GM23338 (cell line): ENCODE measurements around the gene PEX10.

ENCODE experiments used
- CREB1 ChIP-seq: fragments of 250-450 bp; sonication (Bioruptor Pico); IDR thresholded peaks from 2 replicates; pipeline ENCODE4 v1.5.0; 2020; ENCODE audit warnings: low read depth, mild to moderate bottlenecking, moderate library complexity
- CTCF ChIP-seq, 2 experiments: fragments of 200-600 bp in 1 of 2; sonication (generic) in 1 of 2; conservative IDR thresholded peaks; 2 replicates each; pipeline versions ENCODE4 v1.5.1 to v1.6.1; 2016 to 2017; ENCODE audit warnings: antibody characterized with exemption in 2 of 2, low read depth in 2 of 2, mild to moderate bottlenecking in 2 of 2, moderate library complexity in 1 of 2
- ETS1 ChIP-seq: IDR thresholded peaks from 2 replicates; pipeline ENCODE4 v1.6.1; 2016; ENCODE audit warnings: antibody characterized with exemption
- EZH2 ChIP-seq: fragments of 200-600 bp; sonication (generic); IDR thresholded peaks from one replicate; pipeline ENCODE4 v1.8.0; 2017; ENCODE audit warnings: antibody characterized with exemption, mild to moderate bottlenecking, low read depth; ENCODE audit not compliant: unreplicated experiment
- EZH2phosphoT487 ChIP-seq: fragments of 200-600 bp; sonication (generic); IDR thresholded peaks from one replicate; pipeline ENCODE4 v1.8.1; 2018; ENCODE audit warnings: antibody characterized with exemption; ENCODE audit not compliant: unreplicated experiment
- JUNB ChIP-seq: IDR thresholded peaks from one replicate; pipeline ENCODE4 v1.6.1; 2016; ENCODE audit warnings: antibody characterized with exemption; ENCODE audit not compliant: unreplicated experiment
- NANOG ChIP-seq: IDR thresholded peaks from 2 replicates; pipeline ENCODE4 v1.6.1; 2016; ENCODE audit warnings: antibody characterized with exemption, borderline replicate concordance
- POLR2AphosphoS5 ChIP-seq: IDR thresholded peaks from 2 replicates; pipeline ENCODE4 v1.6.1; 2016; ENCODE audit warnings: antibody characterized with exemption, low read depth
- REST ChIP-seq: IDR thresholded peaks from one replicate; pipeline ENCODE4 v1.6.1; 2018; ENCODE audit warnings: antibody characterized with exemption; ENCODE audit not compliant: unreplicated experiment
- STAT1 ChIP-seq: IDR thresholded peaks from one replicate; pipeline ENCODE4 v1.6.1; 2016; ENCODE audit warnings: antibody characterized with exemption; ENCODE audit not compliant: unreplicated experiment
- ZNF114 ChIP-seq: fragments of 250-450 bp; sonication (Bioruptor Pico); IDR thresholded peaks from 2 replicates; pipeline ENCODE4 v1.5.0; 2020; ENCODE audit warnings: mild to moderate bottlenecking, moderate library complexity

DNA sequence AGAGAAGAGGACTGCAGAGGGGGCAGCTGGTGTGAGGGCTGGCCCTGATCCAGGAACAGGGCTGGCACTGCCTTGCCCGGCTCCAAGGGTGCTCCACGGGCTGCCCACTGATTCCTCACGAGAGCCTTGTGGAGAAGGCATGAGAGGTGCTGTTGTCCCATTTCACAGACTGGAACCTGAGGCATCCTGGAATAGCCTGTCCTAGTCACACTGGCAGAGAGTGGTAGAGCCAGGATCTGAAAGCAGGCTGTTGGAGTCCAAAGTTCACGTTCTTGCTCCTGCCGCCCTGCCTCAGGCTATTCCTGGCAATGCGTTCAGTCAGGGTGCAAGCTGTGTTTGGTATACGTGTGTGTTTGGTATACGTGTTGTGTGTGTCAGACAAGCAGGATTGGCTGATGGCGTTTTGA, 18.9 kb downstream of the PEX10 start:
- TF ChIP-seq NANOG (no peak), EZH2 (no peak), CTCF (conservative IDR thresholded peaks at IDR 0.05; ENCODE audit: low read depth in 2 of 2) (no peak), REST (no peak), EZH2phosphoT487 (no peak), POLR2AphosphoS5 (no peak), JUNB (no peak), CREB1 (CRISPR knock-in tag) (no peak), ETS1 (no peak), ZNF114 (no peak), STAT1 (no peak)
